GM10266 (cell line): ENCODE data around the gene ARL6IP5.
A peak's percentile ranks its signal among the peaks of the same experiment; 100 is the strongest.

ENCODE experiments used
- DNase-seq: peaks from one replicate; pipeline ENCODE4 v3.0.0; 2012; ENCODE audit errors: extremely low spot score
- TF ChIP-seq, protein P1 (sequence below): IDR thresholded peaks from 2 replicates; pipeline ENCODE4 v1.5.1; 2012; ENCODE audit warnings: mild to moderate bottlenecking, low read depth; ENCODE audit not compliant: control insufficient read depth, insufficient read depth; ENCODE audit errors: missing control alignments

ARL6IP5 gene

DNA sequence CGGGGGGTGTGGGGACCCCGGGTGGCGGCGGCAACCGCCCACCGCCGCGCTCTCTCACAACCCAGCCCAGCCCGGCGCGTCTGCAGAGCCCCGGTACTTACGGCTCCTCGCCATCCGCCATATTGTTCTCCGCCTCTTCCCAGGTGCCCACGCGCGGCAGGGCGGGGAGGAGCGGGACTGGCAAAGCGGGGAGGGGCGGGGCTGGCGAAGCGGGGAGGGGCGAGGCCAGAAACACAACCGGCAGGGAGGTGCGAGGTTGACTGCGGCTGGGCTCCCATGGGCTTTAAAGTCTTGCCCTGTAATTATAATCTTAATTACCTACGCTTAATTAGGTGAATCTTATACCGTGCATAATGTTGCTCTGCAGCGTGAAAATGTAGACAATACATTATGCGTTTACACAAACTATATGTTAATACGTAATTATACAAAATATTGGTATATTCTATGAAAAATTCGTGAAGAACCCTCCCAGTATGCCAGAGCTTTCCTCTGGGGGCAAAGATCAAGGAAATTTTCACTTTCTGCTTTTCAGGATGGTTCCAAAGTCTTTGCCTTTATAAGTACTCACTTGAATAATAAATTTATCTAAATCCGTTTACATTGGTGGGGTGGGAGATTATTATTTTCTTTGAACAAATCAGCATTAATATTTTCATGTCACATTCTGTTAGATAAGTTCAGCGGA lies 4.4 kb upstream of the ARL6IP5 start, which contains the start of gene UBA3:
Gene UBA3 (minus strand): TSS at position 133 of the 688 bp plus-strand sequence. CDS start 12 bp downstream, at position 121.
- TF ChIP-seq, protein P1, sequence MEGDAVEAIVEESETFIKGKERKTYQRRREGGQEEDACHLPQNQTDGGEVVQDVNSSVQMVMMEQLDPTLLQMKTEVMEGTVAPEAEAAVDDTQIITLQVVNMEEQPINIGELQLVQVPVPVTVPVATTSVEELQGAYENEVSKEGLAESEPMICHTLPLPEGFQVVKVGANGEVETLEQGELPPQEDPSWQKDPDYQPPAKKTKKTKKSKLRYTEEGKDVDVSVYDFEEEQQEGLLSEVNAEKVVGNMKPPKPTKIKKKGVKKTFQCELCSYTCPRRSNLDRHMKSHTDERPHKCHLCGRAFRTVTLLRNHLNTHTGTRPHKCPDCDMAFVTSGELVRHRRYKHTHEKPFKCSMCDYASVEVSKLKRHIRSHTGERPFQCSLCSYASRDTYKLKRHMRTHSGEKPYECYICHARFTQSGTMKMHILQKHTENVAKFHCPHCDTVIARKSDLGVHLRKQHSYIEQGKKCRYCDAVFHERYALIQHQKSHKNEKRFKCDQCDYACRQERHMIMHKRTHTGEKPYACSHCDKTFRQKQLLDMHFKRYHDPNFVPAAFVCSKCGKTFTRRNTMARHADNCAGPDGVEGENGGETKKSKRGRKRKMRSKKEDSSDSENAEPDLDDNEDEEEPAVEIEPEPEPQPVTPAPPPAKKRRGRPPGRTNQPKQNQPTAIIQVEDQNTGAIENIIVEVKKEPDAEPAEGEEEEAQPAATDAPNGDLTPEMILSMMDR = no peak
- peak; percentile 86 for DNase-seq

DNA sequence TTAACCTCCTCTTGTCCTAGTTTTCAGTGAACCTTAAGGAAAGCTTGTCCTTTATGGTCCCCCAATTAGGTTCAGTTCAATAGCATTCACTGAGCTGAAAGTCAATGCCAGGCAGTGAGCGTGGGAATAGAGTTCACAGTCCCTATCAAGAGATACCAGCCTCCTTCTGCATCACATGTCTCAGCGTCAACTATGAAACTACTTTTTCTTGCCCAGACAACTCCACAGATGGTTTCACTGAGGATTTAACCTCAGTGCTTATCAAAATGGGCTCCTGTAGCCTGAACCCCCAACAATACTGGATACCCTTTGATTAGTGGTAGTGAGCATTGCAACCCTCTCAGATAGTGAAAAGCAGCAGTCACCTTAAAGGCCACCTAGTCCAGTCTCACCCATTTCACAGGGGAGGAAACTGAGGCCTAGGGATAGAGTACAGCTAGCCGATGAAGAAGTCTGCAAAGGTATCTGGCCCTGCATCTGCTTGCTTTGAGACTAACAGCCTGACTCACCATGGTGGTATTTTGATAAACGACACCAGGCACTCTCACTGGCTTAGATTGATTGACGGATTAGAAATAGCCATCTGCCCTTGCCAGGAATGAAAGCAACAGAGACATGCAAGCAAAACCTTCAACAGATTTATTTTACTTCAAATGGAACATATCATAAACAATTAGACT lies 3.0 kb upstream of the ARL6IP5 start:
- DNase-seq = no peak
- TF ChIP-seq, protein P1 = no peak

DNA sequence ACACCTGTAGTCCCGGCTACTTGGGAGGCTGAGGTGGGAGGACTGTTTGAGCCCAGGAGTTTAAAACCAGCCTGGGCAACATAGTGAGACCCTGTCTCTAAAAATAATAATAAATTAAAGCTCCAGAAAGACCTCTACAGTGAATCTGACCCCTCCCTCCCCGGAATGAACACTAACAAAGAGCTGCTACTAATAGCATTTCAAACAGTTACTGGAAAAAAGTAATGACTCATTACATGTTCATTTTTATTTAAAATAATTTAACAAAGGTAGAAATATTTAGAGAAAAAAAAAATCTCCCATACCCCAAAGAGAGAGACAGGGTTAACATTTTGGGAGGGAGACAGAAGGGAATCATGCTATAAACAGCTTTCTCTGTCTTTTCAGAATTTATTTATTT lies 2.4 kb upstream of the ARL6IP5 start:
- DNase-seq = no peak
- TF ChIP-seq, protein P1 = no peak

DNA sequence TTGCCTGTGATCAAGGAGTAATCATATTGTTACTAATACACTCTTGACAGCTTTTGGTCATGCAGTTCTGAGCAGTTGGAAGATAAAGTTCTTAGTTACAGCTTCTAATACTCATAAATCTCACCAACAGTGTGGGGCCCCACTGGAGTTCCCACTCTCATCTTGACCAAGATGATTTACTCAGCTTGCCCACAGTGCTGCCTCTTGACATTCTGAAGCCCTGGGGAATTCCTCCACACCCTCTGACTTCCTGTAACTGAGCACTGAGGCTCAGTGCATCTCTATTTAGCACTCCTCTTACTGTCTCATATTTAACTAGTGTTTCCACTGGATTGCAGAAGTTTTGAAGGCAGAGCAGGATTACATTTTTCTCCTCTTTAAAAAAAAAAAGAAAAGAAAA lies 1.9 kb upstream of the ARL6IP5 start:
- peak; percentile 67 for DNase-seq

DNA sequence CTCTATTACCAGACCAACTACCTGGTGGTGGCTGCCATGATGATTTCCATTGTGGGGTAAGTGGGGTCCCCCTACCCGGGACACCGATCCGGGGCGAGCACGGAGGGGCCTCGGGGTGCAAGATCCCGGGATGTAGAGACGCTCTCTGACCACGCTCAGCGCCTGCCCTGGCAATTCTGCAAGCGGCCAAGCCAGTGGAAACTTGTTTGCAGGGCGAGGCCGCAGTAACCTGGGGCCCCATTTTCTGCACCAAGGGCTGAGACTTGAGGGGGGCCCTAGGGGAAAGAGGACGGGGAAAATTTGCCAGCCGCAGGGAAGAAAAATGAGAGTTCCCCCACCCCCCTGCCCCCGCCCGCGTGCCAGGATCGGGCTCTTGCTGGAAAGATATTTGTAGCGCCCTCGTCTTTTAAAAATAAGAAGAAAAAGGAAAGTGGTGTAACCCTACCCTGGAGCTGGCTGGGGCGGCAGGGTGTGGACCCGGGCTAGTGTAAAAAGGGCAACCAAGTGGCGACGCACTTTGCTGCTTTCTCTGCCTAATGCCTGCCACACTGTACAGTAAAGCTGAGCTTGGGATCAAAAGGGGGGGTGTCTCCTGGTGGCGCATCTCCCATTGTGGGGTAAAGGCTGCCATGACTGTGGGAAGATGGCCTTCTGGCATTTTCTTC lies 563 bp downstream of the ARL6IP5 start:
- TF ChIP-seq, protein P1 = no peak
- DNase-seq = no peak

More for the DNA sequence above, 1.9 kb upstream of the ARL6IP5 start:
- TF ChIP-seq, protein P1 = no peak

DNA sequence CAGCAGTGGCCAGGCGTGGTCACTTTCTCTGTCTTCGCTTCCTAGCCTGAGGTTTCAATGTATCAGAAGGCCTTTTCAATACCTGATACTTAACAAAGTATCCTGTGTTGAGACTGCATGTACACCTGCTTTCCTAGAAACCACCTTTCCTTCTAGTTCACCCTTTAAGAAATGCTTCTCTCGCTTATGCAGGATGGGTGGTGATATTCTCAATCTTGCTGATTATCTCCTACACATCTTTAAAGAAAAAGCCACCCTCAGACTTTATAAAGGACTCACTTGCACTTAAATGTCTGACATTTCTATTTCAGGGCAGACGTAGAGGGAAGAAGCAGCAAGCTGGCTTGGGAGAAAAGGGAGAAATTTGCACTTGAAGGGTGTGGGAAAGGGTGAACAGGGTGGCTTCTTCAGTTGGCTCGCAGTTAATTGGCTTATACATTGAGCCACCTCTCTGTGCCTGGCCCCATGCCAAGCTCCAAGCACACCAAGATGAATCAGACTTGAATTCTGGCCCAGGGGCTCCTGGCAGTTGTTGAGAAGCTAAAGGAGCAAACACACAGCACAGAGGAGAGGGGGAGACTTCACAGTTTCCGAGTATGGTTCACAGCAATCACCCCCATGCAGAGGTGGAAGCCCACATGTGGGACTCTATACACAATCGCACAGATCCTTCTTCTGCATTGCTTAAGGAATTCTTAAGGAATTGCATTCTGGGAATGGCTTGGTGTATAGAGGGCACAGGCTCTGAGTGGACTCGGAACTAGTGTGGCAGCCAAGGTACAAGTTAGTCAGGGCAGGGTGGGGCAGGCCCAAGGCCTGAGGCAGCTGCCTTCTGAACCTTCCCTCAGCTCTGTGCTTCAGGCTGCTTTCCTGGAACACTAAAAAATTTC lies 1.3 kb downstream of the ARL6IP5 start:
- TF ChIP-seq, protein P1 = no peak
- no peak for DNase-seq
